HG03439 (cell line): ENCODE results near the gene CD160.
"Not testable (repeated sequence)": the region's sequence is repeated elsewhere in the genome, so short reads cannot be mapped to it uniquely, and the experiment has no call there.

ENCODE experiments used
- ATAC-seq: cut with Tn5 transposase; IDR thresholded peaks from one replicate; pipeline ENCODE4 v1.9.1; 2021; ENCODE audit warnings: mild to moderate bottlenecking, moderate library complexity; ENCODE audit not compliant: unreplicated experiment

CD160 gene, protein sequence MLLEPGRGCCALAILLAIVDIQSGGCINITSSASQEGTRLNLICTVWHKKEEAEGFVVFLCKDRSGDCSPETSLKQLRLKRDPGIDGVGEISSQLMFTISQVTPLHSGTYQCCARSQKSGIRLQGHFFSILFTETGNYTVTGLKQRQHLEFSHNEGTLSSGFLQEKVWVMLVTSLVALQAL

DNA sequence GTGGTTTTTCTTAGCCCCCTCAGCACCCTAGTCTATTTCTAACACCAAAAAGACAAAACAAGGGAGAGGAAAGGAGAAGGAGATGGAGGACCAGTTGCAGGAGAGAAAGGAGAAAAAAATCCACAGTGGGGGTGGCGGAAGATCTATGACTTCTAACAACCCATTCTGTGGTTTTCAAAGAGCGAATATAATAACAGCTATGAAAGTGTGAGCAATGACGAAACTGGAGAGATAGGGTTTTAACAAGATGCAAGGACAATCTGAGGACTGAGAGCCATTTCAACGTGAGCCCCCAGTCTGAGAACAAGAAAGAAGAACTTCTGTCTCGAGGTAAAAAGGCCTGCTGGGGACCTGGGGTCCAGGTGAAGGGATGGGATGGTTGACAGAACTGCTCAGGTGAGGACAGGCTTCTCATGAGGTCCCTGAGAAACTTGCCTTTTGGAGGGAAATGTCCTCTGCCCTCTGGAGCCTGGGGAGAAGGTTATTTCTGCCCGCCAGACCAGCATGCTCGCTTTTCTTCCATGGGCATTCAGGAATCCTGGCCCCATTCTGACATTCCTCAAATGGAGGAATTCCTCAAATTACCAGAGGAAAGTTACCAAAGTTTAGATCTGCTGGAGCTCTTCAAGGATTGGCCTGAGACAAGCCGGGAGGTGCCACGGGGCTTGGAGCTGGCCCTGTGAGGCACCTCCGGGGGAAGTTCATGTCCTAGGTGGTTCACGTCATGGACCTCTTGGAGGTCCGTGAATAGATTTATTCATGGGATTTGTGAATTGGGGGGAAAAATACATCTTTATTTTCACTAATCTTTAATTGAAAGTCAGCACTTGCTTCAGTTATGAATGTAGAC lies at the start of gene CD160:
TSS of gene CD160 (plus strand) at position 270 of the 850 bp plus-strand sequence. CDS start 8,829 bp downstream, outside the sequence.
- ATAC-seq = no peak

DNA sequence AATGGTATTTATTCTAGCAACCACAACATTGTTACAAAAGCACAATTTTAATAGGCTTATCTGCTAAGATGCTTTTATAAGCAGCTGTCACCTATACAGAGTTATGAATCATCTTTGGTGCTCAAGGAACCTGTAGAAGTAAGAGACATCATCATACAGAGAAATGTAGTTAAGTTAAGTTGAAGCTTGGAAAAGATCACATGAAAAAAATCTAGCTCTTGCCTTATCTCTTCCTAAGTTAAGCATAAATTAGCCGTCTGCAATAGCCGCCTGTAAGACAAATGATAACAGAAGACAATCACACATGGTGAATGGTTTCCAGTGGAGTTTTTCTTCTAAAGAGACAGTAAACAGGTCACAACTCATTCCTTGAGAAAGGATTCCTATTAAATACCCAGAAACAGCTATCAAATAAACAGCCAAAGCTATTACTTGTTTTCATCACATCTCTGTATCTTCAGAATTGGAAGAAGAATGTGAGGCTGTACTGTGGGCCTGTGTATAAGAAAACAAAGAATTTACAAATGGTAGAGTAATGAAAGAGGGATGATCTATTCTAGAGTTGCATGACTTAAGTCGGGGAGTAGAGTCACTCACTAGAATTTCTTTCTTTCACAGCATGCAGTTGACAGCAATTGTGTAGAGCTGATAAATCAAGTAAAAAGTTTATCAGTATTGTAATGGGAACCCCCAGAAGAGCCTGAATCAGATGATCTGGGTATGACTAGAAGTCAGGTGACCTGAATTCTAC lies 48.1 kb upstream of the CD160 start:
- not testable (repeated sequence) for ATAC-seq

DNA sequence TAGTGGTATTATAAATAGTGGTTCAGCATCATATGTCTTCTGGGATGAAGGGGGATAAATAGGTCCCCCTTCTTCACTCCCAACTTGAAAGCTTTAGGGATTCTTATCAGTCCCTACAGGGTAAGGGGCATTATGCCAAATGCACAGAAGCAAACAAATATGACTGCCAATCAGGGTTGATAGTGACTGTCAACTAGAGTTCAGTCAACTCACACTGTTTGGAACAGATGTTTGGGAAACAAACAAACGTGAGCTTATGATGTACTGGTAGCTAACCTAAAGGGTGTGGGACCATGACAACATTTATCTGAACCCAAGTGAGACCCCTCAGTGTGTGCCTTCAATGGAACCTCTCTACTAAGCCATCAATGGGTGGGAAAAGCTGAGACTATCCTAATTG lies 46.1 kb upstream of the CD160 start:
- not testable (repeated sequence) for ATAC-seq

DNA sequence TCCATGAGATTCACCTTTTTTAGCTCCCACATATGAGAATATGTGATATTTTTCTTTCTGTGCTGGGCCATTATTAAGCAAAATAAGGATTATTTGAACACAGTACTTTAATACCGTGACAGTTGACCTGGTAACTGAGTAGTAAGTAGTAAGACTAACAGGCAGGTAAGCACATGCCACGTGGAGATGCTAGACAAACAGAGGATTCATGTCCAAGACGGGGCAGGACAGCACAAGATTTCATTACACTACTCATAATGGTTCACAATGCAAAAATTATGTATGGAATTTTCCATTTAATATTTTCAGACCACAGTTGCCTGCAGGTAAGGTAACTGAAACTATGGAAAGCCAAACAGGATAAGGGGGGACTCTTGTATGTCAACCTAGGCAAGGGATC lies 34.4 kb upstream of the CD160 start:
- not testable (repeated sequence) for ATAC-seq

DNA sequence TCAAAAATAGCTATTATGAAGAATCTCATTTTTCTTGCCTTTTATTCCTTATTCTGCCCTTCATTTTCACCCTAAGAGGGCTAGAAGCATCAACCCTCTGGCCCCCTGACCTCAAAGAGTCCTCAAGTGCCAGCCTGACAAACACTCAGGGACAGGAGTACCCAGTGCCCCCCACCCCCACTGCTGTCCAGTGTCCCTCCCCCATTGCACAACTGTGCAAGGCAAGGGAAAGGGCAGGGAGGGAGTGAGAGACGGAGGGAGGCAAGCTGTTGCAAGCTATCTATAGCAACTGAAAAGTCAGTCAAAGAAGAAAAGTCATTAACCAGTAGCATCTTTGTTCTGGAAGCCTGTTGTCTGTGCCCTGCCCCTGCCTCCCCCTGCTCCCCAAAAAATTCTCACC lies 33.2 kb upstream of the CD160 start:
- ATAC-seq = not testable (repeated sequence)

DNA sequence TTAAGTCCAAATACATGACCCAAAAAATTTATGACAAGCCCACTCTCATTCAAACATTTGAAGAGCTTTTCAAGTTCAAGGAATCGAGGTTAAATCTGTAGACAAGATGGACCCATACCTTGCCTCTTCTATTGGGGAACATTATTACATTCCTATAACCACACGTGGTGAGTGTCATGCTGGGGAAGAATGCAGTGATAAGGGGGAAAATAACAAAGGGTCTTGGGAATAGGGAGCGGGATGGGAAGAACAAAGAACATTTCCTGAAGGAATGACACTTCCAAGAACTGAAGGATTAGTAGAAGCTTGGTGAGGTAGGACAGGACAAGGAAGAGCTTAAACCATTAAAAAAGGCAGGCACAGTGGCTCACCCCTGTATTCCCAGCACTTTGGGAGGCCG lies 31.0 kb upstream of the CD160 start:
- ATAC-seq = no peak

DNA sequence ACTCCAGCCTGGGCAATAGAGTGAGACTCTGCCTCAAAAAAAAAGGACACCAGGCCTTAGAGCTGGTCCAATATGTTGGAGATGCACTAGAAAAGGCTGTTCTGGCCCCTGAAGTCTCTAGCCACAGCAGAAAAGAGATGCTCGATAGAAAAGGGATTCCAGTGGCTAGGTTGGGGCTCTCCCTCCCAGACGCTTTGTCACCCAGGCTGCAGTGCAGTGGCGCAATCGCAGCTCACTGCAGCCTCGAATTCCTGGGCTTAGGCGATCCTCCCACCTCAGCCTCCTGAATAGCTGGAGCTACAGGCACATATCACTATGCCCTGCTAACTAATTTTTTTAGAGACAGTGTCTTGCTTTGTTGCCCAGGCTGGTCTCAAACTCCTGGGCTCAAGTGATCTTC lies 30.4 kb upstream of the CD160 start:
- ATAC-seq = no peak

DNA sequence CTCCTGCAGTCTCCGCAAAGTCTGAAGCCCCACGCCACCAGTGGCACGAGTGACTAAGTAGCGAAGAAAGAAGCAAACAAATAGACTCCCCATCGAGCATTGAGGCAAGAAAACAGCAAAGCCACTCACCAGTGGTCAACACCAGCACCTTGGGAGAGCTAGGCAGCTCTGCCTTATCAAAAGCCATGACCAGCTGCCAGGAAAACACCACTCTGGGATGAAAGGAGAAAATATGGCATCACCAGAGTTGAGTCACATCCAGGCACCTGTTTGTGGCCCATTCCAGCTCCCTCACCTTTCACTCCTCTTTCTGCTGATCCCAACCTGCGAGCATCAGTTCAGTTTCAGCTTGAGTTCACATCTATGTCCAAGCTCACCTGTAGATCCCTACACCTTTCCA lies 29.4 kb upstream of the CD160 start:
- no peak for ATAC-seq

DNA sequence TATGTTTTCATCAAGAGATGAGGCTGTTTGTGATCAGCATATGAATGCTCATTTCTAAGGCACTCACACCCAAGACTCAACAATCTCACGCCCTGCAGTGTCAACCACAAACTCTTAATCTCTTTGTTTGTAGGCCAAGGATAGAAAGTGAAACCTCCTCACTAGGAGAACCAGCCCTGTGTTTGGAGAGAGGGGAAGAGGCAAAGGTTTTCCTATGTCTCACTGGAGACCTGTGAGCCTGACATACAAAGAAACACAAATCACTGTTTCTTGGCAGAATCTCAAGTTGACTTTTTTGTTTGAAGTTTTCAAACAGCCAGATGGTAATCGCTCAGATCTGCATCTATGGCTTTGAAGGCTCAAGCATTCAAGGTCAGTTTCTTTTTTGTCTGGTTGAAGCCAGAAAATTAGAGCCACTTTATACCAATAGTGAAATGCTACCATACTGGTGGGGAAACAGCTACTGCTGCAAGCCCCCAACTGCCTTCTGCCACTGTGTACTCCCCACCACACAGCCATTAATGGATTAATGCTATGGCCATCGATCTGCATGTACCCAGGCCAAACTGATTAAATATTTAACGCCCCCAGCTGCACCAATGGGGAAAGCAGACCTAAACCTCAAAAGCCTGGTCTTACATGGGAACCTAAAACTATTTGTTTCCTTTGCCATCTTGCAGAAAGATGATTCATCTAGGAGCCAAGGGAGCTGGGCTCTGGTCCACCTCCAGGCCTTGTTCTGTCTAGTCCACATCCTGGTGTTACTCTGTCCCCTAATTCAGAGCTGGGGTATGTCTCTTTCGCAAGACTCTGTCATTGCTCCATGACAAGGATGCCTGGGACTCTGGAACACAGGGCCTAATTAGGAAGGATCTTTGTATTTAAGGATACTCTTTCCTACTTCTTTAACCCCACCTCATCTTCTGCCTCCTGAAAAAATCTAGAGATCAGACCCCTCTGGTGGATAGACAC lies 28.4 kb upstream of the CD160 start:
- no peak for ATAC-seq

DNA sequence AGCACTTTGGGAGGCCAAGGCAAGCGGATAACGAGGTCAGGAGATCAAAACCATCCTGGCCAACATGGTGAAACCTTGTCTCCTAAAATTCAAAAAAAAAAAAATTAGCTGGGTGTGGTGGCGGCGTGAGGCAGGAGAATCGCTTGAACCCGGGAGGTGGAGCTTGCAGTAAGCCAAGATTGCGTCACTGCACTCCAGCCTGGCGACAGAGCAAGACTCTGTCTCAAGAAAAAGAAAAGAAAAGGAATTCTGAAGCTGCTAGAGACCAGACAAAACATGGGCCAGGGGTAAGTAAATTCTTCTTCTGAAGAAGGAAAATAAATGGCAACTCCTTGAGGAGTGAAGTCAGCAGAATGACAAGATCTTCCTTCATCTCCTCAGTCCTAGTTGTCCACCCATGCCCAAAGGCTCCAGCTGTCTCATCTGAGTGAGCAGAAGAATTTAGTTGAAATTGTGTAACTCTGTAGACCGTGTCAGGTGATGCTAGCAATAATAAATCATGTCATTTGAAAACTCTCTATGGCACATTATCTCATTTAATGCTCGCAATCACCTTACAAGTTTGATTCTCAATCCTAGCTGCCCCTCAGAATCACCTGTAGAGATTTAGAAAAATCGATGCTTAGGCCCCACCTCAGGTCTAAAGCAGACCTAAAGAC lies 26.4 kb upstream of the CD160 start:
- no peak for ATAC-seq

DNA sequence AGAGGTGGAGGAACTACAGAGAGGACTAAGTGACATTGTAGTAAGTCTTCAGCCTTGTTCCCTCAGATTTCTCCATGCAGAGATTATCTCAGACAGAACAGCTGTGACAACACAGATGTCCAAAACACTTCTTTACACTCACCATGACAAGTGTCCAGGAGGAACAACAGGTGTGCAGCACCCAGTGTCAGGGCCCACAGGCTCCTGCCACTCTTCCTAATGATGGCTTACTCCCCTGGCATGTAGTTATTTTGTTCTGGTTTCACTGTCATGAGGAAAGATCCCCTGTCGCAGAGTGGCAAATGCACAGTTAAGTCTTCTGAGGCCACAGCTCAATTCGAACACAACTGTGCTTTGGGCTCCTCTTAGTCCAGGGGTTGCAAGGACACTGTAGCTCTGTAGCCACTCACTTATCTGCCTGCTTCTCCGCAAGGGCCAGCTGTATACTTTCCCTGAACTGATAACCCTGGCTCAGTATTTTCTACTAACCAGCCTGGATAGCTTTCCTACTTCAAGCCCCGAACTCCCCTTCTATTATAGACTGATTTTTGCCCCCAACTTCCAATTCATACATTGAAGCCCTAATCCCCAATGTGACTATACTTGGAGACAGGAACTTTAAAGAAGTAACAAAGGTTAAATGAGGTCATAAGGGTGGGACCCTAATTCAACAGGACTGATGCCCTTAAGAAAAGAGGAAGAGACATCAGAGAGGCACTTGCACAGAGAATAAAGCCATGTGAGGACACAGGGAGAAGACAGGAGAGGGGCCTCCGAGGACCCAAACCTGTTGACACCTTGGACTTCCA lies 23.3 kb upstream of the CD160 start:
- no peak for ATAC-seq

DNA sequence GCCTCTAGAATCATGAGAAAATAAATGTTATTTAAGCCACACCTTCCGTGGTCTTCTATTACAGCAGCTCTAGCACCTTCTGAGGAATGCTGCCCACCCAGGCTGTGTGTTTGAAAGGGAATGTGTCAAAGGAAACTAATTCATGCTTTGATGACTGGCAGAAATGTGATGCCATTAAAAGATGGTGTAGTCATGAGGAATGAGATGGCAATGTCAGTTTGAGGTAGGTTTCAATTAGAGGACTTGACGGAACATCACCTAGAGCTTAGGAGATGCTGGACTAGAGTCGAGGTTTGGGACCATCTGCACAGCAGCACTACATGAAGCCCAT lies 22.7 kb upstream of the CD160 start:
- ATAC-seq = no peak

DNA sequence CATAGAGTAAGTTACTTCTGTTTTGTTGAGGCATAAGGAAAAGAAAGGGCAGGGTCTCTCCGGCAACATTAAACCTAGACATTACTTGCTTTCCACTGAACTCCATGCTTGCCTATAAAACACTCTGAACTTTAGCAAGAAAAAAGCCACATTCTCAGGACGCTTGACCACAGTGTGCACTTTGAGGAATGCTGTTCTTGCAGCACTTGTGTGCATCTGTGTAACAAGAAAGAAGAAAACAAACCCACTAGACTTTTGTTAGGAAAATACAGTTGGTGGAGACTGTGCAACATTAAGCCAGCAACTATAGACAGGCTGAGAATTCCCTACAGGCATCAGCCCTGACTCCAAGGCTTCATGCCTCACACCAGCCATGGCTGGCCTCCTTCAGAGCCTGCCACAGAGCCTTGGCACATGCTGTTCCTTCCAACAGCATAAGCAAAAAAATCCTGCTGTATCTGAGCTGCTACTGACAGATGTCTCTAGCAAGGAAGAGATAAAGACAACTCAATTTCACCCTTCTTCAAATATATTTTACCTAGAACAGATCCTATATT lies 17.9 kb upstream of the CD160 start:
- no peak for ATAC-seq

DNA sequence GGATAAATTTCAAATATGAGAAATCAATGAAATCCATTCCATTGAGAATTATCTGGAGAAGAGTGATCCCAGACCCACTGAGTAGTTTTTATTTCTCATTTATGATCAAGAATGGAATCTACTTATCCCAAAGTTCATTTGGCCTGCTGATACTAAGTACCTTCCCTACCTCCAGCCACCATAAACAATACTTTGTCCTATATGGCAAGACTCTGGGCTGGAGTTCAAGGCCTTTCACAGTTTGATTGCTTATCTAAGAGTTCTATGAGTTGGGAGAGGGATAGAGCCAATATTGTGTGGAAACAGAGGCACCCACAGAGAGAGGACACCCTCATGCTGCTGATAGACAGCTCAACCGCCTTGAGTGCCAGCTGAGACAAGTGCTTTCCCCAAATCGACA lies 17.2 kb upstream of the CD160 start:
- no peak for ATAC-seq

DNA sequence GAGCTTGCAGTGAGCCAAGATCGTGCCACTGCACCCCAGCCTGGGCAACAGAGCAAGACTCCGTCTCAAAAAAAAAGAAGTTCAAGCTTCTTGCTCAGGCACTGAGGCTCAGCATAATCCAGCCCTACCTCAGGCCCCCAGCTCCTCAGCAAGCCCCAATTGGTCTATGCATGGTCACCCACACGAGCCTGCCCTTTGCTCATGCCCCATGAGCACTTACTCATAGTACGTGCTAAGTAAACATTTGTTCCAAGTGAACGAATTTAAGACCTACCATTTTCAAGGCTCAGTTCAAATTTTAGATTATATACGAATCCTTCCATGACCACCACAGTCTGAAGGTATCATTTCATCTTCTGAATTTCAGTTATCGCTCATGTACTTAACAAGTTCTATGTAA lies 16.5 kb upstream of the CD160 start:
- no peak for ATAC-seq

DNA sequence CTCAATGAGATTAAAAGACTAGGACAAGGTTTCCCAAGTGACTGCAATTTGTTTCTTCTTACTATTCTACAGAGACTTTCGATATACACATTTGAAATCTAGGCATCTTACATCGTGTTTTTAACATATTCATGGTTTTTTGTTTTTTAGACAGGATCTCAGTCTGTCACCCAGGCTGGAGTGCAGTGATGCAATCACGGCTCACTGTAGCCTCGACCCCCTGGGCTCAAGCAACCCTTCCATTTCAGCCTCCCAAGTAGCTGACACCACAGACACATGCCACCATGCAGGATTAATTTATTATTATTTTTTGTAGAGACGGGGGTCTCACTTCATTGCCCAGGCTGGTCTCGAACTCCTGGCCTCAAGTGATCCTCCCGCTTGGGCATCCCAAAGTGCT lies 13.7 kb upstream of the CD160 start:
- no peak for ATAC-seq

DNA sequence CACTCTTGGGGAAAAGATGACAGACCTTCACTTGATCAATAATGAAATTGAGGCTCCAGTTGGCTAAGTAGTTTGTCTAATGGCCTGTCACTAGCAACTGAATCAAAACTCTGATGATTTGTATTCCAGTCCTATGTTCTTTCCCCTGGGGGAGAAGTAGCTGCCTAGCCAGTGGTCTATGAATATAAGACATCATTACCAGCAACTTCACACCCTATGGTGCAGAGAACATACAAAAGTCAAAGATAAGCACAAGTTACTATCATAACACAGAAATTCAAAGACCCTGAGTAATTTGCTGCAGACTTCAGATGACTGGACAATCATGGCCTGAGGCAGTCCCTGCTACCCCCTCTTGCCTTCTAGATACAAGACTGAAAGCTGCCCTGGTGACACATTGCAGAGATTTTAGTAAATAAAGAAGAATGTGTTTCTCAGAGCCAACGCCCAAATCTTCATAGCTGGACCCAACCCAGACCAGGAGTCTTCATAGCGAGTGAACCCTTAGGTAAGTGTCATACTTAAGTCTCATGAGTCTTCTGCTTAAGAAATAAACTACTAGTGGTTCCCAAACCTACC lies 13.1 kb upstream of the CD160 start:
- no peak for ATAC-seq

DNA sequence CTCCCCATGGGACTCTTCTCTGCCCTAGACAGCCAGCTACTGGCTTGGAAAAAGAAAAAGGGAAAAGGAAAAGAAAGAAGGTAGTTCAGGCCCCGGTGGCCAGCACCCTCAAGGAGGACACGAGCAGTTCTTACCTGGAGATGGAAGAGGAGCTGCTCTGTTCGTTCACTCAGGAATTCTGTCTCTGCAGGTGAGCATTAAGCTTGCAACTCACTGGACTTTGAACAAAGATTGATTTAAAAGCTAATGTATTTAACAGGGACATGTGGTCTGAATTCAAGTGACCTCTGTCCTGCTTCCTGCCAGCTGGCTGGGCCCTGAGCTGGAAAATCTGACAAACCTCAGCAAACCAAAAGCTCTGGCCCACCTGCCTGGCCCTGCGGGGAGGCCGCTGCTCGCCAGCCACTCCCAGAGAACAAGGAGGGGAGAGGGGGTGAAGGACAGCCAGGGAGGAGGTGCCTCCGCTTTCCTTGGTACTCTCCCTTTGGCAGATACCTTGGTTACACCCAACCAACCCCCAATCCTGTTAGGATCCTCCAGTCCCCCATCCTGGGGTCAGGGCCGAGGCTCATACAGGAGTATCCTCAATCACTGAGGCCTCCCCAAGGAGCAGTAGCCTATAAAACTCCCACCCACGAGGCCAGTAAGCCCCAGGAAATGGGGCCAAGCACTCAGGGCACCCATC lies 12.0 kb upstream of the CD160 start, which contains the start of gene PDZK1:
TSS of gene PDZK1 (minus strand) at position 186 of the 685 bp plus-strand sequence. CDS start 19,347 bp downstream, outside the sequence.
- ATAC-seq = no peak
